Fibroblast of lung (primary cell): ENCODE measurements around the gene LPIN1. TPM values are rescaled to one million over a fixed set of nuclear protein-coding genes. Genes with fewer than 3 reads are reported as not detected.

ENCODE experiments used
- DNase-seq, 2 donors: peaks; one replicate each; pipeline versions ENCODE4 v3.0.0 to v3.0.0-alpha.2; 2010; ENCODE audit warnings: low read depth in 2 of 2
- H2AFZ ChIP-seq: 2 replicates; pipeline ENCODE4 v1.5.1; 2012; ENCODE audit warnings: low read length, control low read depth, inconsistent platforms
- H3K27ac ChIP-seq: 2 replicates; pipeline ENCODE4 v1.5.1; 2011; ENCODE audit warnings: low read length, control low read depth; ENCODE audit not compliant: insufficient read depth
- H3K27me3 ChIP-seq: 2 replicates; pipeline ENCODE4 v1.5.1; 2011; ENCODE audit warnings: mild to moderate bottlenecking, low read length; ENCODE audit not compliant: control insufficient read depth, insufficient read depth
- H3K36me3 ChIP-seq: 2 replicates; pipeline ENCODE4 v1.5.1; 2011; ENCODE audit warnings: low read length; ENCODE audit not compliant: control insufficient read depth, insufficient read depth
- H3K4me1 ChIP-seq: 2 replicates; pipeline ENCODE4 v1.5.1; 2011; ENCODE audit warnings: low read length; ENCODE audit not compliant: control insufficient read depth, insufficient read depth; ENCODE audit errors: extremely low read depth
- H3K4me2 ChIP-seq: 2 replicates; pipeline ENCODE4 v1.5.1; 2011; ENCODE audit warnings: low read length, control low read depth; ENCODE audit not compliant: insufficient read depth; ENCODE audit errors: extremely low read depth
- H3K4me3 ChIP-seq, 4 experiments: fragments of 200-600 bp in 1 of 4; sonication (generic) in 1 of 4; replicated peaks in 1 of 4; 2 replicates each; pipeline ENCODE4 v1.5.1; 2011 to 2016; ENCODE audit warnings: low read length in 4 of 4, low read depth in 3 of 4, mild to moderate bottlenecking in 3 of 4, control low read depth in 2 of 4, inconsistent platforms in 1 of 4, mixed read lengths in 1 of 4; ENCODE audit not compliant: insufficient read depth in 1 of 4; ENCODE audit errors: control extremely low read depth in 1 of 4
- H3K79me2 ChIP-seq: 2 replicates; pipeline ENCODE4 v1.5.1; 2012; ENCODE audit warnings: mild to moderate bottlenecking, low read length, inconsistent platforms; ENCODE audit not compliant: control insufficient read depth, insufficient read depth
- H3K9ac ChIP-seq: 2 replicates; pipeline ENCODE4 v1.5.1; 2011; ENCODE audit warnings: mild to moderate bottlenecking, low read length, control low read depth; ENCODE audit not compliant: insufficient read depth
- H3K9me3 ChIP-seq: 2 replicates; pipeline ENCODE4 v1.5.1; 2012; ENCODE audit warnings: low read depth, low read length; ENCODE audit not compliant: control insufficient read depth, insufficient read depth
- H4K20me1 ChIP-seq: 2 replicates; pipeline ENCODE4 v1.5.1; 2011; ENCODE audit warnings: low read length; ENCODE audit not compliant: control insufficient read depth, insufficient read depth; ENCODE audit errors: extremely low read depth
- CTCF ChIP-seq, 2 donors: IDR thresholded peaks in 1 of 2; conservative IDR thresholded peaks in 1 of 2; 1 replicate in 1 of 2; 2 replicates in 1 of 2; pipeline ENCODE4 v1.5.1; 2011 to 2012; ENCODE audit warnings: low read length in 2 of 2, control low read depth in 1 of 2, inconsistent platforms in 1 of 2, low read depth in 1 of 2, mild to moderate bottlenecking in 1 of 2
- EZH2 ChIP-seq: IDR thresholded peaks from 2 replicates; pipeline ENCODE4 v1.5.1; 2012; ENCODE audit warnings: low read length, control low read depth, mild to moderate bottlenecking; ENCODE audit errors: missing control alignments
- polyA plus RNA-seq, 2 donors: library from polyadenylated mRNA; depleted of rRNA in 1 of 2; stranded (reverse) in 1 of 2; unstranded in 1 of 2; fragments of >200 nt; gene quantifications; 2 replicates each; pipeline ENCODE4 v1.2.1, GENCODE V29; 2011 to 2012; ENCODE audit warnings: missing spikeins in 1 of 2
- total RNA-seq: library from RNA; depleted of rRNA; stranded (reverse); fragments of >200 nt; gene quantifications from 2 replicates; pipeline ENCODE4 v1.2.1, GENCODE V29; 2014

Gene LPIN1
- total and polyA plus RNA-seq, 2 donors (not counting 1 experiment from before 2014, with no cell fraction given): 87.8 to 205 TPM

DNA sequence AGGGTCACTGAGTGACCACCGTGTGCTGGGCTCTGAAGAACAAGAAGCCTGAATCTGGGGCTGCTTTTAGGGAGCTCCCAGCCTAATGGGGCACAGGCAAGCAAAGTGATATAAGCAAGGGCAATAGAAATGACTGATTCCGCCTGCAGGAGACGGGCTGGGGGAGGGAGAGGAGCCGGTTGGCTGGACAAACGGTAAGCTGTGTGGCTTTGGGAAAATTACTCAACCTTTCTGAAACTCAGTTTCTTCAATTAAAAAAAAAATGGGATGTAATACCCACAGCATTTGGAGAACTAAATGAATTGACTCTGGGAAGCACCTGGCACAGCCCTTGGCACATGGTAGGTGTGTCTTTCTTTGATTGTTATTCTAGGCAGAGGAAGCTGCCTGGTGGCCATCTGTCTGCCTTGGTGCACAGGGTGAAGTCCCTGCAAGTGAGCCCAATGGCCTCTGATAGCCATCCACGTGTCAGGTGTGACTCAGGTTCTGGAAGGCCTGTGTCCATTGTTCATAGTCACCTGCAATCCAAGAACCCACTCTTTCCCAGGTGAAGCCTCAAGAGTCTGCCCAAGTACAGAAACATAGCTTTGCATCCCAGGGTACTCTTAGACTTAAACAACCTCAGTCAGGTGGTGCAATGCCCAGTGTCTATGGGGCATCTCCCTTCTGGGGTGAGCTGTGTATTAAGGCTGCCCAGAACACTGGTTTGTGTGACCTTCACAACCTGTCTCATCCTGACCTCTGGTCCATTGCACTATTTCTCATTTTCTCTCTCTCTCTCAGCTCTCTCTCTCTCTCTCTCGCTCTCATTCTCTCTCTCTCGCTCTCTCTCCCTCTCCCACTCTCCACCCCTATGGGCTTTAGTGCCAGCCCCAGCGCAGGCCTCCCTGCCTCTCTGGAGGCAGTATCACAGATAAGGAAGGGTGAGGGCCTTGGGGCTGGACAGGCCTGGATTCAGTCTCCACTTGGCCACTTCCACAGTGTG, 46.5 kb upstream of the LPIN1 start:
- no peak overlapping the region for H3K9ac ChIP-seq
- peaks cover 29% of the 10 kb centered on the region for H3K4me1 ChIP-seq
- no peak overlapping the region for H3K4me2 ChIP-seq
- H3K79me2 ChIP-seq: no peaks in the 10 kb centered on the region
- no peaks in the 10 kb centered on the region for H4K20me1 ChIP-seq
- DNase-seq: no peak
- H3K36me3 ChIP-seq: no peaks in the 10 kb centered on the region
- no peak overlapping the region for H2AFZ ChIP-seq
- H3K27me3 ChIP-seq: no peaks in the 10 kb centered on the region
- TF ChIP-seq CTCF (conservative IDR thresholded peaks at IDR 0.05 in 1 of 2, IDR thresholded peaks at IDR 0.05 in 1 of 2; ENCODE audit: low read depth in 1 of 2, low read length in 2 of 2) (no peak), EZH2 (no peak)
- no peak overlapping the region for H3K4me3 ChIP-seq
- no peaks in the 10 kb centered on the region for H3K9me3 ChIP-seq
- no peak overlapping the region for H3K27ac ChIP-seq

- no peak overlapping the region for H3K4me2 ChIP-seq
- DNase-seq: no peak
- no peak overlapping the region for H3K9ac ChIP-seq
- TF ChIP-seq EZH2 (no peak), CTCF (conservative IDR thresholded peaks at IDR 0.05 in 1 of 2, IDR thresholded peaks at IDR 0.05 in 1 of 2; ENCODE audit: low read depth in 1 of 2, low read length in 2 of 2) (no peak)
- H3K36me3 ChIP-seq: no peaks in the 10 kb centered on the region
- no peak overlapping the region for H3K4me3 ChIP-seq
- no peaks in the 10 kb centered on the region for H4K20me1 ChIP-seq
- H3K27ac ChIP-seq: no peak overlapping the region
- H3K79me2 ChIP-seq: no peaks in the 10 kb centered on the region
- H2AFZ ChIP-seq: no peak overlapping the region
- H3K9me3 ChIP-seq: no peaks in the 10 kb centered on the region
- H3K4me1 ChIP-seq: peaks cover 29% of the 10 kb centered on the region
- H3K27me3 ChIP-seq: no peaks in the 10 kb centered on the region
These were observed 45.2 kb upstream of the LPIN1 start for GRCh38 chr2:11701206-11701605.

DNA sequence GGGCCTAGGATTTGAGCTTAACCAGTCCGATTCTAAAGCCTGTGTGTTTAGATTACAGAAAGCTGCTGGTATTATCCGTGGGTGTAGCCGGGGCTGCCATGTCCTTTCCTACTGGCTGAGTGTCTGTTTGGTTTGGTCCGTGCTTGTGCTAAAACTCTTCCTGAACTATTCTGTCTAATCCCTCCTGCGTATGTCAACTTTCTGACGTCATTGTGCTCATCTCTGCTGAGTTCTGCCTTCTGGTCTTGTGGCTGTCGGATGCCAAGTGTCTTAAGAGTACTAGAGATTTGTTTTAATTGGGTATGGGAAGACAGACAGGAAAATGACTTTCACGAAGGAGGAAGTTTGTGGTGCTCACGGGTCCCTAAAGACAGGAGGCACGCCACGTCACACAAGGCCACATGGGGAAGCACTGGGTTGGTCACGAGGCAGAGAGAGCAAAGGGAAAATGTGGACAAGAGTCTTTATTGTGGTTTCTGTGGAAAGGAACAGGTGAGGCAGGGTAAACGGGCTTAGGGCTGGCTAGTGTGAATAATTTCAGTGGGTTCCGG, 44.6 kb upstream of the LPIN1 start:
- Histone ChIP-seq H3K4me2 (no peak overlapping the region), H3K79me2 (no peaks in the 10 kb centered on the region), H2AFZ (no peak overlapping the region), H4K20me1 (no peaks in the 10 kb centered on the region), H3K36me3 (no peaks in the 10 kb centered on the region), H3K27ac (no peak overlapping the region), H3K9me3 (no peaks in the 10 kb centered on the region), H3K27me3 (no peaks in the 10 kb centered on the region), H3K4me3 (no peak overlapping the region), H3K4me1 (peaks cover 23% of the 10 kb centered on the region), H3K9ac (no peak overlapping the region)
- no peak for TF ChIP-seq EZH2
- TF ChIP-seq CTCF (conservative IDR thresholded peaks at IDR 0.05 in 1 of 2, IDR thresholded peaks at IDR 0.05 in 1 of 2; ENCODE audit: low read depth in 1 of 2, low read length in 2 of 2): no peak
- DNase-seq: no peak
